Jurkat, Clone E6-1 (cell line): ENCODE results near the gene HELZ.
"Not testable (repeated sequence)": the region's sequence is repeated elsewhere in the genome, so short reads cannot be mapped to it uniquely, and the experiment has no call there.

Experiments
- DNase-seq: peaks from one replicate; pipeline ENCODE4 v3.0.0-alpha.2; 2011; ENCODE audit warnings: low read depth, low spot score
- H3K4me3 ChIP-seq: 2 replicates; pipeline ENCODE4 v1.5.1; 2011; ENCODE audit warnings: mild to moderate bottlenecking, low read length, control low read depth, moderate library complexity

The HELZ gene

DNA sequence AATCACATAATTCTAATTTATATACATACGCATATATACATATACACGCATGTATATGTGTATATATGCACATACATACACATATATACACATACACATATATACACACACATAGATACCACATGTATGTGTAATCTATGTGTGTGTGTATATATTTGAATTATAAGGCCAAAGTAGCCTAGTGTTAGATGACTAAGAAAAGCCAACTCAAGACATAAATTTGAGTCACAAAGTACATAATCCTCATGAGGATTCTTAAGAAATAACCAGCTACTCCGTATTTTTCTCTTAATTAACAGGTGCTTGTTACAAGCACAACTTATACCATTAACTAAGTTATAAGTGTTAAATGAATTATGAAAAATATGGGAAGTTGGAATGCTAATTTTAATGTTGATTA, 115.7 kb downstream of the HELZ start:
- no peak for DNase-seq
- no peak overlapping the region for H3K4me3 ChIP-seq

DNA sequence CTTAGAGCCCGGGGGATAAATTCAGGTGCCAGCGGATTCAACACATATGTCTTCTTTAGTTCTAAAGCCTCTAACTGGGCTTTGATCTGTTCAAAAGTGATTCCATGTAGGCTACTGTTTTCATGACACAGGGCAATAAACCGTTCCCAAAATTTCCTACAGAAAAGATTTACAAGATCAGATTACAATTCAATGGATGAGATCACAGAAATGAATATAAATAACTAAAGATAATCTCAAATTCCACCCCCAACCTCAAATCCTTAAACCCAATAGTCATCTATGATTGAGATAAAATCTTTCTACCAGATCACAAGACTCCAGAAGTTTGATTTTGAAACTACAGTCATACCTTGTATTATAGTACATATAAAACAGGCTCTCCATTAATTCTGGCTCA, 116.3 kb downstream of the HELZ start:
- DNase-seq, result no peak
- H3K4me3 ChIP-seq, result no peak overlapping the region

DNA sequence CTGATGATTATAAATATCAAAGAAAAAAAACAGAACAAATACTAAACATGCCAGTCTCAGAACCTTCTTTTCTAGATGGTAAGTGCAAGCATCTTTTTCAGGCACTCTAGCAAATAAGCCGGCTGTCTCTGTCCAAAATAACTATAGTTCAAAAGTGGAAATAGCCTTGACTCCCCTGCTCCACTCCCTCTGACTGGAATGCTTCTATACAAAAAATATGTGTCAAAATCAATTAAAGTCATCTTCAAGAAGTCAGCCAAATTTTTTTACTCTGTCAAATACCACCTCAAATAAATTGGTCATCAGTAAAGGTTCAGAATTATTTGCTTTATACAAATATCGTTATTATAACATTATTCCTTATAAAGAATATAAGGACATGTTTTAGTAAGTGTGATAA, 117.1 kb downstream of the HELZ start:
- no peak overlapping the region for H3K4me3 ChIP-seq

DNA sequence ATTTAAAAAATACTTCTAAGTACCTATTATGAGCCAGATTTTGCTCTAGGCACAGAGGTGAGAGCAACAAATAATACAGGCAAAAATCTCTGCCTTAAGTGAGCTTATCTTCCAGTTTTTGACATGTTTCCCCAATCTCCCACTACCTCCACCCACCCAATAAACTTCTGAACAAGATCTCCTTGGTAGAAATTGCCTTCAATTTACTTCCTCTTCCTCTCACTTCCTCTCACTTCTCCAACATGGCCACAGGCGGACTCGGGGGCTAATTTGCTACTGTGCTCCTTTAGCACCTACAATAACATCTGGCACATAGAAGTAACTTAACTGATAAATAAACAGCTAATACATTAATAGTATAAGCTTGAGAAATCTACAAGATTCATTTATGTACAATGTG, 118.0 kb downstream of the HELZ start:
- no peak overlapping the region for H3K4me3 ChIP-seq
- no peak for DNase-seq

More for the DNA sequence above, 117.1 kb downstream of the HELZ start:
- no peak for DNase-seq

DNA sequence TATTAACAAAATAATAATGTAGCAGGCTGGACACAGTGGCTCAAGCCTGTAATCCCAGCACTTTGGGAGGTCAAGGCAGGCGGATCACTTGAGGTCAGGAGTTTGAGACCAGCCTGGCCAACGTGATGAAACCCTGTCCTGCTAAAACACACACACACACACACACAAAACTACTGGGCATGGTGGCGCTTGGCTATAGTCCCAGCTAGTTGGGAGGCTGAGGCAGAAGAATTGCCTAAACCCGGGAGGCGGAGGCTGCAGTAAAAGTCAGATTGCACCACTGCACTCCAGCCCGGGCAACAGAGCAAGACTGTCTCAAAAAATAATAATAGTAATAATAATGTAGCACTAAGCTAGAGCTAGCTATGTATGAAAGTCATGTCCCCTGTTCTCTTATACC, 118.5 kb downstream of the HELZ start:
- not testable (repeated sequence) for DNase-seq, H3K4me3 ChIP-seq

DNA sequence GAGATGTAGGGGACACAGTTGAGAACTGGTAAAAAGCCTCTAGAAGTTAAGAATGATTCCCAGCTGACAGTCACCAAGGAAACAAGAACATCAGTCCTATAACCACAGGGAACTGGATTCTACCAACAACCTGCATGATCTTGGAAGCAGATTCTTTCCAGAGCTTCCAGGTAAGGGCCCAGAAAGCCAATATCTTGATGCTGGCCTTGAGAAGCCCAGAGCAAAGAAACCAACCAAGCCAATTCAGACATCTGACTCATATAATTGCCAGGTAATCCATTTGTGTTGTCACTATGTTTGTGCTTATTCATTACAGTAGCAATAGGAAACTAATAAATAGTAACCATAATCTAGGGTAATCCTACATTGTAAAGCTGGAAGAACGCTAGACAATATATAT, 119.1 kb downstream of the HELZ start:
- no peak overlapping the region for H3K4me3 ChIP-seq
- DNase-seq, result no peak

DNA sequence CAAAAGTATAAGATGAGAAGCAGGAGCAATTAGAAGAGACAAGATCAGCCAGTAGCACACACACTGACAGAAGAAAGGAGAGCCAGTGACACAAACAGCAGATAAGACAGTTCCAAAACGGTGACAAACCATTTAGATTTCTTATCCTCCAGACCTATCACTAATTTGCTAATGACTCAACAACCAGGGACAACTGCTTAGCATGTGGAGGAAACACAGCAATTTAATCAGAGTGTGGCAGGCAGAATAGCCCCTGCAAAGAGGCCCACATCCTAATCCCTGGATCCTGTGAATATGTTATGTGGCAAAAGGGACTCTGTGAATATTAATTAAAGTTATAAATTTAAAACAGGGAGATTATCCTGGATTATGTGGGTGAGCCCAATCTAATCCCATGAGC, 119.6 kb downstream of the HELZ start:
- DNase-seq, result no peak
- no peak overlapping the region for H3K4me3 ChIP-seq

DNA sequence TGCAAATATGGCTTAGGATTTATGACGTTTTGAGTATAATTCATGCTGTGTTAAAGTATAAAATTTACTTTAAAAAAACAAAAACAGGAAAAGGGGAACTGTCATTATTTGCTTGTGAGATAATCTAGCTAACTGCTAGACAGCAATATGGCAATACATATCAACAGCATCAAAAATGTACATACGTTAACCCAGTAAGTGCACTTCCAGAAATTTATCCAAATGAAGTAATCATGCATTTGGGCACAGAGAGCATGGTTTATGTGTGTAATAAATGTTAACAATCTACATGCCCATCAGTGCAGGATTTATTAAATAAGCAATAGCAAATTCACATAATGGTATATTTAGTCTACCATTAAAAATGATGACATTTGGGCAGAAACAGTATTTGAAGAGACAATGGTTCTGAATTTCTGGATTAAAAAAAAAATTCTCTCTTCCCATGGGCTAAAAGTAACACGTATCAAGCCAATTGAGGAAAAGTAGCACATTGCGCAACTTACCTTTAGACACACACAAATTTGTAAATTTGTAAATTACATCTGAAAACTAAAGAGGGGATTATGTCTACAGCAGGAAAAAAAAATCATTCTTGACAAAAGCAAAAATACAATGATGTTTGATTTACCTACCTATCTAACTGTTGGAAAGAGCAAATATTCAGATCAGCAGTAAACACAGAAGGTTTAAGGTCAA, 120.4 kb downstream of the HELZ start:
- no peak for DNase-seq
- H3K4me3 ChIP-seq, result no peak overlapping the region

DNA sequence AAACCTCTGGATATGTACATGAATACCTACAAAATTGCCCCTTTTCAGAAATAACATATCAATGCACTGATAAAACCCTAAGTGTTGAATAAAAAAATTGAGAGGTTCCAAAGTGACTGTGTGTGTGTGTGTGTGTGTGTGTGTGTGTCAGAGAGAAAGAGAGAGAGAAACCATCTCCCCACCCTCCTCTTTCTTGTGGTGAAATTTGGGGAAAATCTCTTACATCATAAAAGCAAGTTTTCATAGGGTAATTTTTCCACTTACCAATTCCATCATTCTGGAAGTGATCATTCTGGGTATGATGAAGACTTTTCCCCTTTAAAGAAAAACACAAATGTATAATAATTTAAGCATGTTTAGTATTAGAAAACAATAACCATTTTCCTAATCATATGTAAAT, 121.3 kb downstream of the HELZ start:
- no peak overlapping the region for H3K4me3 ChIP-seq
- DNase-seq, result no peak

DNA sequence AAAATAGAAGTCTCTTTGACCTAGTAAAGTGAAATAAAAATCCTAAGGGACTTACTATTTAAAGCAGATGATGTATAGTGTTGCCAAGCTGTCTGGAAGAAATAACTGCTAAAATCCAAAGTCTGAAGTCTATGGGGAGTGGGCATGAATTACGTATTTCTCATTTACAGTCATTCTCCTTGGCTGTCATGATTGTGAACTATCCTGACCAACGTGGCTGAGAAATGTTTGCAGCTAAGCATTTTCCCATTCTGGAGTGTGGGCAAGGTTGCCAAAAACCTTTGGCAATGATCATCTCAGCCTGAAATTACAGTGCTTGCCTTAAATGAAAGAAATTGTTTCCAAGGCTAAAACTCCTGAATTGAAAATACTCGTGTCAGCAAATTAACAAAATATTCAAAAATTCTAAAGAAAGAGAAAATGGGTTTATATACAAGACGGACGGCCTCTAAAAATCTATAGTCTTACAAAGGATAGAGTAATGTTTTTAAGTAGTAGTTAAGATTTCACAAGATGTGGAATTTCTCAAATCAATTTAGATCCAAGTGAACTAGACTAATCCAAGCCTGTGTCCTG, 123.6 kb downstream of the HELZ start:
- no peak for DNase-seq
- no peak overlapping the region for H3K4me3 ChIP-seq

DNA sequence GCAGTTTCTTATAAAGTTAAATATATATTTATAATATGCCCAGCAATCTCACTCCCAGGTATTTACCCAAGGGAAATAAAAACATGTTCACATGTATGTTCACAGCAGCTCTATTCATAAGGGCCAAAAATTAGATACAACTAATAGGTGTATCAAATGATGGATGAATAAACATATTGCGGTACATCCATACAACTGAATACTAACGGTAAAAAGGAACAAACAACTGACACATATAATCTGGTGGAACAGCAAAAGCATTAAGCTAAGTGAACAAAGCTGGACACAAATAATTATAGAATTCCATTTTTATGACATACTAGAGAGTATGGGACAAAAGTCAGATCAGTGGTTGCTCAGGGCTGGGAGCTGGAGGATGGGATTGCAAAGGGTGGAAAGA, 125.9 kb downstream of the HELZ start:
- no peak for DNase-seq

DNA sequence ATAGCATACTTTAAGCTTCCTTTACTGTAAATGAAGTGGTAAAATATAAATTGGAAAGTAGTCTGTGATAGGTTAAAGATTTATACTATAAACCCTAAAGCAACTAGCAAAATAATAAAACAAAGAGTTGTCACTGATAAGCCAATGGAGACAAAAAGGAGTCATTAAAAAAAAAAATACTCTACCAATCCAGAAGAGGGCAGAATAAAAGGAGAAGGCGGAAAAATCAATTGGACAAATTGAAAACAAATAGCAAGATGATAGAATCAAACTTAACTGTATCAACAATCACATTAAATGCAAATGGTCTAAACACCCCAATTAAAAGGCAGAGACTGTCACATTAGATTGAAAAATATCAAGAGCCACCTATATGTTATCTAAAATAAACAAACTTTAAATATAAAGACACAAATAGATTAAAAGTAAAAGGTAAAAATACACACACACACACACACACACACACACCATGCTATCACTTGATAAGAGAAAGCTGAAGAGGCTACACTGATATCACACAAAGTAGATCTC, 128.9 kb downstream of the HELZ start:
- H3K4me3 ChIP-seq, result no peak overlapping the region
- no peak for DNase-seq

More for the DNA sequence above, 125.9 kb downstream of the HELZ start:
- H3K4me3 ChIP-seq, result no peak overlapping the region

DNA sequence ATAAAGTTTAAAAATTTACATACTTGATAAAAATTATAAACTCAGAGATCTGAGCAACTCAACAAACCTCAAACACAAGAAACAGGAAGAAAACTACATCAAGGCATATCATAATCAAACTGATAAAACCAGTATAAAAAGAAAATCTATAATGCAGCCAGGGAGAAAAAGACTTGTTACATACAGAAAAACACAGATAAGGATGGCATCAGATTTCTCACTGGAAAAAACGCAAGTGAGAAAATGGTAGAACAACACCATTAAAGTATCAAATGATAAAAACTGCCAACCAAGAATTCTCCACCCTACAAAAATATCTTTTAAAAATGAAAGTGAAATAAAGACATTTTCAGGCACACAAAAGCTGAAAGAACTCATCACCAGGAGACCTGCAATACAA, 129.6 kb downstream of the HELZ start:
- H3K4me3 ChIP-seq, result no peak overlapping the region
- DNase-seq, result no peak

DNA sequence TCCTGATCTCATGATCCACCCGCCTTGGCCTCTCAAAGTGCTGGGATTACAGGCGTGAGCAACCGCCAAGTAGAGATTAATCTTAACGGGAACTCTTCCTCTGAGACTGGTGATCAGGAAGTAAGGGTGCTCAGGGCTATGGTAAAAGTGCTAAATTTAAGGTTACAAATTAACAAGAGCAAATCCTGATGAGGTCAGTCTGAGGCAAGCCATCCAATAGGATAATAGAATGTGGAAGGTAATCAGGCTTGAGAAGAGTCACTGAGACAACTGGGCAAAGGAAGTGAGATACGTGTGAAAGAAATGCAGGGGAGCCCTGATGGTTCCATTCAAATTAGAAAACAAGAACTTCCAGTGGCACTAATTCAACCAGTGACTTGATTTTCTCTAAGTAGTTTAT, 131.5 kb downstream of the HELZ start:
- DNase-seq, result no peak
- no peak overlapping the region for H3K4me3 ChIP-seq

DNA sequence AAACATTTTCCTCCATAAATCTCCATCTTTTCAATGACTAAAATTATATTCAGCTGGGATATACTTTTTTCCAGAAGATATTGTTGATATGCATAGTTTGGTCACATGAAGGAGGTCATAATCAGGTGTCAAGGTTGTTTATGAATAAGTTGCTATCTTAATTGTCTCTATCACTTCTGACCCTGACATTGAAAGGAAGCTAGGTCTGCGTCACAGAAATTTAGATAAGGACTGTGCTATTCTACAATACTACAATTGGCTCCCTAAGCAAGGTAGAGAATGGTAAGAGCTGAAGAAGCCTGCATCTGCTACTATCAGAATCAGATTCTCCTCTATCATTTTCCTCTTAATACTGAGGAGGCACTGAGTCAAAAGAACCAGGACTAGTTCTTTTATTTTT, 133.2 kb downstream of the HELZ start:
- no peak overlapping the region for H3K4me3 ChIP-seq
- DNase-seq, result no peak

DNA sequence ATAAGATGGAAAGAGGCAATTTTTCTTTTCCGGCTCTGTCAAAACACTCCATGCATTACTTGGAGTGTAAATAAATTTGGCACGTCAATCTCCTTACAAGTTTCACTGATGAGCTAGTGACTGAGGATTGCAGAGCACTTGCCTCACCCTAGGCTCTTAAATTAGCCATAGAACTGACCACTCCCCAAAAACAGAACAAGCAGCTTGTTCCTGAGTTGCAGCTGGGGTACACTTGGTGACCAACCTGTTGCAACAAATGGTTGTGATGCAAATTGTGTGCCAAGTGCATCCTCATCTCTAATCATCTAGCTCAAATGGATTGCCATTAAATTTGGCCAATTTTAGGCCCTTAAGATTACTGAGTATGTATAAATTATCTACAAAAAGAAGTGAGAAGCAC, 133.7 kb downstream of the HELZ start:
- no peak overlapping the region for H3K4me3 ChIP-seq
- DNase-seq, result no peak

DNA sequence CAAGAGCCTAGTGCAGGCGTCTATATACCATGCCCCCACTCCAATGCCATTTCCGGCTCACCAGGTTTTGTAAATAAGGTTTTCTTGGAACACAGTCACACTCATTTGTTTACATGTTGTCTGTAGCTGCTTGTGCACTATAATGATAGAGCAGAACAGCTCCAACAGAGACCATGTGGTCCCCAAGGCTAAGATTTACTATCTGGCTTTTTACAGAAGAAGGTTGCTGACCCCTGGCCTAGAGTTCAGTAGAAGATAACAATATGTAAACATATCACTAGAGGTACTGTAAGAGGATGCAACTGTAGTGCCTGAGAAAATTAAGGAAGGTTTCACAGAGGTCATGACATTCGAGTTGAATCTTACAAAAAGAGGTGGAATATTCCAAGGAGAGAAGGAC, 134.4 kb downstream of the HELZ start:
- no peak for DNase-seq
- no peak overlapping the region for H3K4me3 ChIP-seq

DNA sequence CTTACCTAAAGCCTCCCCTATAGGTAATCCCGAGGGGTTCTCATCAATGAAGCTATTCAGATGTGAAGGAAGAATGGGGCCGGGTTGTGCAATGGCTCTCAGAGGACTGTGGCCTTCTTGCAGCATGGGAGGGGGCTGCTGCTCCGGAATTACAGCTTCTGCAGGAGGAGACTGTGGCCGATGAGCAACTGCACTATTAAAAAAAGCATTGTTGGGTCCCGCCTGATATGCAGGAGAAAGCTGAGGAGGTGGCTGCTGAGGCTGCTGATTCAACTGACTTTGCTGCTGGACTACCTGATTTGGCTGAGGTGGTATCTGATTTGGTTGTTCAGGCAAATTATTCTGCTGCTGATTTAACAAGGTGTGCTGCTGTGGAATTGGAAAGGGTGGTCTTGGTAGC, 135.9 kb downstream of the HELZ start:
- no peak overlapping the region for H3K4me3 ChIP-seq
- no peak for DNase-seq

DNA sequence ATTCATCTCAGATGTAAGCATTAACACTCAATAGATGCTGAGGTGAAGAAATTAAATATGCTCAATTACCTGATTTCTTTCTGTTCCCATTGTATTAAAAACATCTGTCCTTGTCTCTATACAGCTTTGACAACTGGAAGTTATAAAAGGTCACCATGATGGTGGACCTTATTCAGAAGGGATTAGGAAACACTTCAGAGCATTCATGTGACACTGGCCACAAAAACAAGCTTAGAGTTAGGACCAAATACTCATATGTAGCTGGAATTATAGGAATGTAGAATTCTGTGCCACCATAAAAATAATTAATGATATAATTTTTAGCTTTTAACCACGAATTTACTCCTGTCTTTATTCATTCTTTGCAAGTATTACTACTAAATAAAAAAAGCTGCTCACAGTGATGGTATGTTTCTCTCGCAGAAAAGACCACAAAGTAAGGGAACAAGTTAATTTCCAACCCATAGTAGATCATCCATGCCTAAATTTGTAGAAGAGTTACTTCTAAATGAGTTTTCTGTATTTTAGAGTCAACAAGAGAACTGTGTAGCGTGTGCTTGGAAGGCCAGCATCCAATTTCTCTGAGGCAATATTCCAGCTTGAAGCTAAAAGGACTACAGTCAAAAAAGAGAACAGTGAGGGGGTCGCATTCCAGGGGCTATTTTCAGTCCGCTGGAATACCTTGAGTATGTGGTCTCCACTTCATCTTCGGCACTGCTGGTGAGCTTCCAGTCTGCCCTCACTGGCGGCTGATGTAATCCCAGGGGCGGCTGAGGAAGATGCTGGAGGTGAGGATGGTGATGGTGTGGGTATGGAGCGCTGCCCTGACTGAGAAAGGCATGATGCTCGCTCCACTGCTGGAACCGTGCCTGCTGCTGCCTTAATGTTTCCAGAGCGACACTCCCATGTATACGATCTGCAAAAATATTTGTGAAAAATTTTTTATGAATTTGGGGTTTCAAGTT, 136.9 kb downstream of the HELZ start:
- DNase-seq, result no peak
- H3K4me3 ChIP-seq, result no peak overlapping the region

DNA sequence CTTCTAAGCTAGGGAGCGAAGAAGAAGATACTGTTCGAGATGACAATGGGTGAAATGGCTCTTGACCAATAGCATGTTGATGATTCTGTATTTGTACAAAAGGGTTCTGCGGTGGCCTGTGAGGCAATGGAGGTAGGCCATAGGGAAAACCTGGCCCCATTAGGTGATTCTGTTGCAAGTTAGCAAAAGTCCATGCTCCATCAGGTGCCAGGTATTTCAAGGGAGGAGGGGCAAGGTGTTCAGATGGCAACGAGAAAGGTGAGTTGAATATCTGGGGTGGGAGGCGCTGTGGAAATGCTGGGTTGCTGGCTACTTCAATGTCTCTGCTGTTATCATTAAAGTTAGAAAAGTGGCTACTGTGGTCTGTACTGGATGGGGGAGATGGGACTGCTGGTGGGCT, 137.8 kb downstream of the HELZ start:
- H3K4me3 ChIP-seq, result no peak overlapping the region
- DNase-seq, result no peak
